Keratinocyte (primary cell): Measurements from ENCODE around the gene TMEM200C. TPM values are rescaled to one million over a fixed set of nuclear protein-coding genes. Genes with fewer than 3 reads are reported as not detected.

Experiments used
- DNase-seq: peaks from one replicate; pipeline ENCODE4 v3.0.0-alpha.2; 2011; ENCODE audit warnings: low read depth, missing footprints, low spot score
- FAIRE-seq: peaks from 2 replicates; lab custom pipeline; 2011; peaks lifted over from hg19 to GRCh38; lab: Jason Lieb, UNC
- H2AFZ ChIP-seq: 2 replicates; pipeline ENCODE4 v1.6.0; 2012; ENCODE audit warnings: low read length, control low read depth, inconsistent platforms; ENCODE audit not compliant: control insufficient read depth
- H3K27ac ChIP-seq: 2 replicates; pipeline ENCODE4 v1.5.1; 2011; ENCODE audit warnings: low read length; ENCODE audit not compliant: control insufficient read depth, insufficient read depth
- H3K27me3 ChIP-seq: 3 replicates; pipeline ENCODE4 v1.6.0; 2011; ENCODE audit warnings: low read length; ENCODE audit not compliant: control insufficient read depth, insufficient read depth; ENCODE audit errors: extremely low read depth
- H3K36me3 ChIP-seq, 2 experiments: 2 replicates in 1 of 2; 3 replicates in 1 of 2; pipeline ENCODE4 v1.5.1; 2011; ENCODE audit warnings: low read length in 2 of 2, mild to moderate bottlenecking in 1 of 2; ENCODE audit not compliant: control insufficient read depth in 2 of 2, insufficient read depth in 2 of 2; ENCODE audit errors: extremely low read depth in 1 of 2
- H3K4me1 ChIP-seq: 3 replicates; pipeline ENCODE4 v1.5.1; 2011; ENCODE audit warnings: low read length; ENCODE audit not compliant: control insufficient read depth, insufficient read depth; ENCODE audit errors: extremely low read depth
- H3K4me2 ChIP-seq: 3 replicates; pipeline ENCODE4 v1.6.0; 2011; ENCODE audit warnings: low read depth, low read length; ENCODE audit not compliant: control insufficient read depth, insufficient read depth; ENCODE audit errors: extremely low read depth
- H3K4me3 ChIP-seq, 3 experiments: fragments of 200-600 bp in 1 of 3; sonication (generic) in 1 of 3; 2 replicates in 2 of 3; 3 replicates in 1 of 3; pipeline ENCODE4 v1.5.1; 2011 to 2016; ENCODE audit warnings: low read length in 3 of 3, mild to moderate bottlenecking in 3 of 3, control low read depth in 2 of 3, inconsistent platforms in 1 of 3, low read depth in 1 of 3, mixed read lengths in 1 of 3, mixed run types in 1 of 3, moderate library complexity in 1 of 3; ENCODE audit not compliant: control insufficient read depth in 2 of 3, insufficient read depth in 2 of 3; ENCODE audit errors: extremely low read depth in 1 of 3
- H3K79me2 ChIP-seq: 2 replicates; pipeline ENCODE4 v1.6.0; 2012; ENCODE audit warnings: low read length; ENCODE audit not compliant: control insufficient read depth, insufficient read depth
- H3K9ac ChIP-seq: 3 replicates; pipeline ENCODE4 v1.6.0; 2011; ENCODE audit warnings: low read length; ENCODE audit not compliant: control insufficient read depth, insufficient read depth; ENCODE audit errors: extremely low read depth
- H3K9me1 ChIP-seq: 3 replicates; pipeline ENCODE4 v1.6.0; 2011; ENCODE audit warnings: low read length; ENCODE audit not compliant: control insufficient read depth, insufficient read depth; ENCODE audit errors: extremely low read depth
- H3K9me3 ChIP-seq: 2 replicates; pipeline ENCODE4 v1.5.1; 2012; ENCODE audit warnings: low read depth, low read length; ENCODE audit not compliant: control insufficient read depth
- H4K20me1 ChIP-seq: 3 replicates; pipeline ENCODE4 v1.6.0; 2011; ENCODE audit warnings: low read length; ENCODE audit not compliant: control insufficient read depth, insufficient read depth; ENCODE audit errors: extremely low read depth
- EZH2 ChIP-seq: IDR thresholded peaks from one replicate; pipeline ENCODE4 v1.6.1; 2012; ENCODE audit warnings: inconsistent platforms, mild to moderate bottlenecking, low read length, moderate library complexity
- dilution Hi-C: fragments of 300-500 bp; cut with MboI; formaldehyde crosslinking; loops from one replicate; pipeline ENCODE4 v1.7.0; 2020; ENCODE audit warnings: low sequenced_read_pairs; ENCODE audit not compliant: extremely low pct_ligation_motif_present
- polyA plus RNA-seq, 5 experiments: library from polyadenylated mRNA; depleted of rRNA in 3 of 5; stranded (reverse) in 3 of 5; stranded (forward) in 1 of 5; unstranded in 1 of 5; fragments of >200 nt; gene quantifications; 1 replicate in 1 of 5; 2 replicates in 3 of 5; 3 replicates in 1 of 5; pipeline versions ENCODE4 v1.2.1 to v1.2.3, GENCODE V29; 2011 to 2012; ENCODE audit warnings: missing spikeins in 2 of 5, low read depth in 1 of 5, low replicate concordance in 1 of 5
- TF ChIP-seq, protein P1 (sequence below), 3 experiments: IDR thresholded peaks in 1 of 3; conservative IDR thresholded peaks in 1 of 3; optimal IDR thresholded peaks in 1 of 3; 2 replicates in 2 of 3; 3 replicates in 1 of 3; pipeline versions ENCODE3 to v1.5.1; 2011; ENCODE audit warnings: low read length in 3 of 3, mild to moderate bottlenecking in 3 of 3, moderate library complexity in 2 of 3, control low read depth in 1 of 3, inconsistent platforms in 1 of 3; ENCODE audit not compliant: insufficient read depth in 2 of 3; ENCODE audit errors: extremely low read depth in 1 of 3

The TMEM200C gene
- polyA plus RNA-seq, 1 donor (not counting 4 experiments of a cell fraction or from before 2014, with no cell fraction given) = not detected

DNA sequence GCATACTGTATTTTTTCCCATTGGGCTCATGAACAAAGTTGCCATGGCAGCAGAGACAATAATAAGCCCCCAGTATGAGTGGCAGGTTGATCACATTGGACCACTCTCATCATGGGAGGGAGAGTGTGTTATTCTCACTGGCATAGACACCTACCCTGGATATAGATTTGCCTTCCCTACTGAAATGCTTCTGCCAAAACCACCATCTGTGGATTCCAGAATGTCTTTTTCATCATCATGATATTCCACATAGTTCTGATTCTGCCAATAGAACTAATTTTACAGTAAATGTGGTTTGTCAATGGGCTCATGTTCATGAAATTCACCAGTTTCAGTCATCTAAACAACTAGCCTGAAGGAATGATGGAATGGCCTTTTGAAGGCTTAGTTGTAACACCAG lies 18.4 kb downstream of the TMEM200C start:
- Histone ChIP-seq H3K4me2 (no peak overlapping the region), H3K9me3 (no peaks in the 10 kb centered on the region), H3K9me1 (no peaks in the 10 kb centered on the region), H3K36me3 (no peaks in the 10 kb centered on the region), H2AFZ (no peak overlapping the region), H3K27ac (no peak overlapping the region), H3K27me3 (peaks cover 3% of the 10 kb centered on the region), H3K4me1 (no peaks in the 10 kb centered on the region), H3K4me3 (no peak overlapping the region), H3K9ac (no peak overlapping the region), H4K20me1 (no peaks in the 10 kb centered on the region), H3K79me2 (no peaks in the 10 kb centered on the region)
- dilution Hi-C loops = no loop called here
- FAIRE-seq = no peak
- TF ChIP-seq, protein P1, sequence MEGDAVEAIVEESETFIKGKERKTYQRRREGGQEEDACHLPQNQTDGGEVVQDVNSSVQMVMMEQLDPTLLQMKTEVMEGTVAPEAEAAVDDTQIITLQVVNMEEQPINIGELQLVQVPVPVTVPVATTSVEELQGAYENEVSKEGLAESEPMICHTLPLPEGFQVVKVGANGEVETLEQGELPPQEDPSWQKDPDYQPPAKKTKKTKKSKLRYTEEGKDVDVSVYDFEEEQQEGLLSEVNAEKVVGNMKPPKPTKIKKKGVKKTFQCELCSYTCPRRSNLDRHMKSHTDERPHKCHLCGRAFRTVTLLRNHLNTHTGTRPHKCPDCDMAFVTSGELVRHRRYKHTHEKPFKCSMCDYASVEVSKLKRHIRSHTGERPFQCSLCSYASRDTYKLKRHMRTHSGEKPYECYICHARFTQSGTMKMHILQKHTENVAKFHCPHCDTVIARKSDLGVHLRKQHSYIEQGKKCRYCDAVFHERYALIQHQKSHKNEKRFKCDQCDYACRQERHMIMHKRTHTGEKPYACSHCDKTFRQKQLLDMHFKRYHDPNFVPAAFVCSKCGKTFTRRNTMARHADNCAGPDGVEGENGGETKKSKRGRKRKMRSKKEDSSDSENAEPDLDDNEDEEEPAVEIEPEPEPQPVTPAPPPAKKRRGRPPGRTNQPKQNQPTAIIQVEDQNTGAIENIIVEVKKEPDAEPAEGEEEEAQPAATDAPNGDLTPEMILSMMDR (optimal IDR thresholded peaks at IDR 0.05 in 1 of 3, IDR thresholded peaks at IDR 0.05 in 1 of 3, conservative IDR thresholded peaks at IDR 0.05 in 1 of 3; ENCODE audit: extremely low read depth in 1 of 3, insufficient read depth in 2 of 3, low read length in 3 of 3) = no peak
- no peak for TF ChIP-seq EZH2
- no peak for DNase-seq

DNA sequence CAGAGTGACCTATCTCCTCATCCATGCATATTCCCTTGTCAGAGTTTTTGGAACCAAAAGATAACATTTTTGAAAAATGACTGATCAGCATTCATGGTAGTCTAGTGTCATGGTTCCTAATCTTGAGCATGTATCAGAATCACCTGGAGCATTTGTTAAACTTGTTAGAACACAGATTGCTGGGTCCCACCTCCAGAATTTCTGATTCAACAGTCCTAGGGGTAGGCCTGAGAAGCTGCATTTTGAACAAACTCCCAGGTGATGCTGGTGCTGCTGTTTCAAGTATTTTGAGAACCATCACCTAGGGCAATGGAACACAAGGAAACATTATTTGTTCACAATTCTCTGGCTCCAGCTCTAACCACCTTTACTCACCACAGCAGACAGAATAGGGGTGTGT lies 21.0 kb downstream of the TMEM200C start:
- no peak for FAIRE-seq
- no peak overlapping the region for H3K4me2 ChIP-seq
- dilution Hi-C loops = no loop called here

More for the DNA sequence above, 21.0 kb downstream of the TMEM200C start:
- H3K4me3 ChIP-seq = no peak overlapping the region
- H3K36me3 ChIP-seq = no peaks in the 10 kb centered on the region
- DNase-seq = no peak
- TF ChIP-seq EZH2 = no peak
- TF ChIP-seq, protein P1 (optimal IDR thresholded peaks at IDR 0.05 in 1 of 3, IDR thresholded peaks at IDR 0.05 in 1 of 3, conservative IDR thresholded peaks at IDR 0.05 in 1 of 3; ENCODE audit: extremely low read depth in 1 of 3, insufficient read depth in 2 of 3, low read length in 3 of 3) = no peak
- H3K4me1 ChIP-seq = no peaks in the 10 kb centered on the region
- H3K9me1 ChIP-seq = no peaks in the 10 kb centered on the region
- H3K27ac ChIP-seq = no peak overlapping the region
- no peaks in the 10 kb centered on the region for H3K79me2 ChIP-seq
- H2AFZ ChIP-seq = no peak overlapping the region
- no peak overlapping the region for H3K9ac ChIP-seq
- peaks cover 3% of the 10 kb centered on the region for H3K27me3 ChIP-seq
- H3K9me3 ChIP-seq = no peaks in the 10 kb centered on the region
- no peaks in the 10 kb centered on the region for H4K20me1 ChIP-seq
